SW 1271 (cell line): ENCODE data around the gene CCDC158.
"Not testable (repeated sequence)": the region's sequence is repeated elsewhere in the genome, so short reads cannot be mapped to it uniquely, and the experiment has no call there.

ENCODE experiments used
- DNase-seq, 2 experiments: peaks; one replicate each; lab custom pipeline; 2025; lab: John Stamatoyannopoulos, UW

The CCDC158 gene

DNA sequence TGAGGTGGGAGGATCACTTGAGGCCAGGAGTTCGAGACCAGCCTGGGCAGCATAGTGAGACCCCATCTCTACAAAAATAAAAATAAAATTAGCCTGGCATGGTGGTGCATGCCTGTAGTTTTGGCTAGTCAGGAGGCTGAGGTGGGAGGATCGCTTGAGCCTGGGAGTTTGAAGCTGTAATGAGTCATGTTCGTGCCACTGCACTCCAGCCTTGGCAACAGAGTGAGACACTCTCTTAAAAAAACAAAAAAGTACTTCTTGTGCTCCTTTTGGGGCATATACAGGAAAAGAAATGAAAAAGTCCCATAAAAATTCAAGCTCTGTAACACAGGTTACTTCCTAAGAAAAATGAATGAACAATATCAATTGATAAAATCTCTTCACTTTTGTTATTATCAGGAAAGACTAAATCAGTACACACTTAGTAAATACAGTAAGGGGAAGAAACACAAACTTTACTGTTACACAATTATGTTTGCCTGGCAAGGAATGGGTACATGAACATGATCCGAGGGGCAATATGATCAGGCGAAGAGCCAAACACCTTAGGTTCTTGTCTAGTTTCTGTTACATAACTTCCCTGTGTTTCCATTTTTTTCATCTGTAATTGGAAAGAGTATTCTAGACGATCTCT, 46.9 kb downstream of the CCDC158 start:
- DNase-seq = peak in 1 of 2 experiments; percentile 2

DNA sequence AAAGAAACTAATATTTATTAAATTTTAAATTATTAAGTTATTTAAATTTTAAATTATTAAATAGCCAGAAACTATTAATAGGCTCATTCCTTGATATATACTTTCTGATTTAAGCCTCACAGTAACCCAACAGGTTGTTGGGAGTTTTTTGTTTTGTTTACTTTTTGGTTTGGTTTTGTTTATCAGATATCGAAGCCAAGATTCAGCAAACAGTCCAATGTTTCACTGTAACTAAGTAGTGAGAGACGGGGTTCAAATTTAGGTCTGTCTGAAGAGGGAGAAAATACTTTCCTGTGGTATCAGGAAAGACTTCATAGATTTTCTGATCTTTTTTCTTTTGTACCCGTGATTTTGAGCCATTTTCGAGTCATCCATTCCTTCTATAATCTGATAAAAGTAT, 54.2 kb downstream of the CCDC158 start:
- no peak for DNase-seq

DNA sequence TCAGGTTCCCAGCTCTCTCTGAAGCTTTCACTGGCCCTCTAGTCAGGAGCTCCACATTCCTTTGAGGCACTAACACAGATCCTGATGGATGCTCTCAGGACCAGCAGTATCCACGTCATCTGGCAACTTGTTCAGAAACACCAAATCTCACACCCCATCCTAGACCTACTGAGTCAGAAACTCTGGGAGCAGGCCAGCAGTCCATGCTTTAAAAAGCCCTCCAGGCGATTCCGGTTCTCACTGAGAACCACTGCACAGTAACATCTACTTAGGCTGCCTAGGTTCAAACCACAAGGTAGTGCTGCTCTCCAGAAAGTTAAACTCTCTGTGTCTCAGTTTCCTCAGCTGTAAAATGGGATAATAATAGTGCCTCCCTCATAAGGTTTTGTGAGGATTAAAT, 55.3 kb downstream of the CCDC158 start:
- DNase-seq = no peak

DNA sequence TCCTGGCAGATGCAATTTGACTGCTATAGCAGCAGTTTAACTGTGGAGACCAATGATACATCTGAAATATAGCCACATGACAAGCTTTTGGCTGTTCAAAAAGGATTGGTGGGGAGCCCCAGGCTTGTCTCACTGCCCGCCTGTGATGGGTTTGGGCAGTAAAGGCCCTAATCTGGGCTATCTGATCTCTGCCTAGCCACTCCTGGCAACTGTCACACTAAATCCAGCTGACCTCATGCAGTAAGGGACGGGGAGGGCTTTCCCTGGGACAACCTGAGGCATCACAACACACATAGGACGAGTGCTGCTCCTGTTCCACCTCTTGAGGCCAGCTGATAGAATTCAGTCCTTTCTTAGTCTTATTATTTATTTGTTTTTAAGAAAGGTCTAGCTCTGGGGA, 56.2 kb downstream of the CCDC158 start:
- no peak for DNase-seq

DNA sequence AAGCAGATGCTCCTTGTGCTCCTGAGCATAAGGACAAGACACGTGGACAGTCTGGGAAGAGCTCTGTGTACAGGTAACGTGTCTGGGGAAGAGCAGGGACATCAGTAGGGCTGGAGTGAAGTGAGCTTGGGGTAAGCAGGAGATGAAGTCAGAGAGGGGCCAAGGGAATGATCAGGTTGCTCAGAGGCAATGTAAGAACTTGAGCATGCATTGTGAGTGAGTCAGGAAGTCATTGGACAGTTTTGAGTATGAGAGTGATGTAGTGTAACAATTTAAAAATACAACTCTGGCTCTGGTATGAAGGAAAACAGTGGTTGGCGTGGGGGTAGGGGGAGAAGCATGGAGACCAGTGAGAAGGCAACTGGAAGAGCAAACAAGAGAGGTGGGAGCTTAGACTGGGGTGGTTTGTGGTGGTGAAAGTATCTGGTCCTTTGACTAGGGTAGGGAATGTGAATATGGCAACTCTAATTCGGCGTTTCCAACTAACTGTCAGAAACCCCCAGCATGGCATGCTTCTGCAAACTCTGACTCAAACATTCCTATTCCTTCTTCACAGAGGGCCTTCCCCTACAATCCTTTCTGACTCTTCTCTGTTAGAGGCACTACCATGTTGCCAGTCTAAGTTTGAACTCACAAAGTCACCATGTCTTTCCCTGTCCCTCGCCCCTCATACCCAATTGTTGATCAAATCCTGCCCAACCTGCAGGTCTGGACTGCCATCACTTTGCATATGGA, 57.2 kb downstream of the CCDC158 start:
- no peak for DNase-seq

DNA sequence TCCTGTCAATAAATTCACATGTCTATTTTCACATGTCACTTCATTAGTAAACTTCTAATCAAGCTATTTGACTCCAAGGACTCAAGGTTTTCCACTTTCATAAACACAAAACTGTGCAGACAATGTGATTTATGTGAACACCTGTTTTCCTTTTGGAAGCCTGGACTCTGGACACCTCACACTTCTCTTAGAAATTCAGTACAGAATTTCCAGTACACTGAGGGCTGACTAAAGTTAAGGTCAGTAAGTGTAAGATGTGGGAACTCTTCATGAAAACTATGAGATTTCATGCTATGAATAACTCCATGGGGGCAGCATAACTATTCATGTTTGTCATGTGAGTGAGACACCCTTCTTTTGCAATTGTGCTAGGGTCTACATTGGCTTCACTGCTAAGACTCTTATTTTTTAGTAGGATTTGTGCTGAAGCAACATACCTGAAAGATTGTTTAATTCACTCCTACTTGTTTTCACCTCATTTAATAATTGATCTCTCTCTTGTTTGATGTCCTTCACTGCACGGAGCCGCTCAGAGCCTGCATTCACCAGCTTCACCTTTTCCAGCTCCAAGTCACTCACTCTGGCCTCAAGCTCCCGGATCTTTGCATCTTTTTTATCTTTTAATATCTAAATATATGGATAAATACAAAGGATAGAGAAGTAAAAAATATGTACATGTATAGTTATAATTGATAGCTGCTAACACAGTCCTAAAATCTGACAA, 59.1 kb downstream of the CCDC158 start:
- no peak for DNase-seq

DNA sequence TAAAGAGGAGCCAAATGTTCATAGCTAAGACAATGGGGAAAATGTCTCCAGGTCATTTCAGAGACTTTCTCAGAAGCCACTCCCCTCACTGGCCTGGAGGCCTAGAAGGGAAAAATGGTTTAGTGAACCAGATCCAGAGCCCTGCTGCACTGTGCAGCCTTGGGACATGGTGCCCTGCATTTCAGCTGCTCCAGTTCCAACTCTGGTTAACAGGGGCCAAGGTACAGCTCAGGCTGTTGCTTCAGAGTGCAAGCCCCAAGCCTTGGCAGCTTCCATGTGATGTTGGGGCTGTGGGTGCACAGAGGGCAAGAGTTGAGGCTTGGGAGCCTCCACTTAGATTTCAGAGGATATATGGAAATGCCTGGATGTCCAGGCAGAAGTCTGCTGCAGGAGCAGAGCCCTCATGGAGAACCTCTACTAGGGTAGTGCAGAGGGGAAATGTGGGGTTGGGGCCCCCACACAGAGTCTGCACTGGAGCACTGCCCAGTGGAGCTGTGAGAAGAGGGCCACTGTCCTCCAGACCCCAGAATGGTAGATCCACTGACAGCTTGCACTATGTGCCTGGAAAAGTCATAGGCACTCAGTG, 61.0 kb downstream of the CCDC158 start:
- not testable (repeated sequence) for DNase-seq

DNA sequence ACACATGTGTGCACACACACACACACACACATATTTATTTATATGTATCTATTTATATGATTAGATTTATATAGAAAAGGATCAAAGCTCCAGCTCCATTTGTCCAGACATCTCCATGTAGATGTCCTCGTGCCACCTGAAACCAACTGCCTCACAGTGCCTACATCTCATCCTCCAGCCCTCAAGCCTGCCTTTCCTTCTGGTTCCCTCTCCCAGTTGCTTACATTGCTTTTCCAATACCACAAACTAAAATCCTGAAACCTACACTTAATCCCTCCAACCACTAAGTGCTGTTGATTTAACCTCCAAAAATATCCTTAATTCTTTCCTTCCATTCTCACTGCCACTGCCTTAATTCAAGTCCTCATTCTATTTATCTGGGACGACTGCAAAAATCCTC, 63.0 kb downstream of the CCDC158 start:
- DNase-seq = no peak

DNA sequence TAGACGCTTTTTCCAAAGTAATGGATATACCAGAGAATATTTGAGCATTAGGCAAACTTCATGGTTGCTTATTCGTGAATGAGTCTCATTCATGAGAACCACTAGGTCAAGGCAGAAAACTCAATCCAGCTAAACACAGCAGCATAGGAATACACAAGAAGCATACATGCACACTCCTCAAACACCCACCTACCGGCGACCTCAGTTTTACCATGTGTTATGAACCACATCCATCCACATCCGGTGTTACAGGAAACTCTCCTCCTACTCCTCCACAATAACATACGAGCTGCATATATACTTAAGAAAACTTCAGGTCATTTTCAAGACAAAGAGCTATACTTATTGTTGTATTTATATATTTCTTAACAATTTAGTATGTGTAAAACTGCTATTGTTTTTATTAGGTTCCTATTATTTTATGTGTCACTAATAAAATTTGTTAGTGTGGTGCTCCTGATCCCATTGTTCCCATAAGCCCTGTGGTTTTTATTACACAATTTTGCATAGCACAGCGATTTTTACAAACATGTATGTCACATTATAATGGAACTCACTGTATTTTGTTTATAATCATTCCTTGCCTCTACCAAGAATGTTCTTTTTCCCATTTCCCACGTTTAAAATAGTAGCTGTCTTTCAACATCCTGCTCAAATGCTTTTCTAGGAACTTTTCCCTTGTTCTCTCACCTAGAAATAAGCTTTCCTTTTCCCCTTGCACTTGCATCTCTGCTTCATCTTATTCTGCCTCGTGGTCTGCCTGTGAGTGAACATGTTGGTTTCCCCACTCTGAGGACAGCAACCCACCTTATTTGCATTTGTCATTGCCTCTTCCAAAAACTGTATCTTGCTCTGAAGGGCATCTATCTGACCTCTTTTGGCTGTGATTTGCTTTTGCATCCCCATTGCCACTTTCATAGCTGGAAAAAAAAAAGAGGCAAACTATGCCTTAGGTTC, 66.1 kb downstream of the CCDC158 start:
- DNase-seq = no peak

DNA sequence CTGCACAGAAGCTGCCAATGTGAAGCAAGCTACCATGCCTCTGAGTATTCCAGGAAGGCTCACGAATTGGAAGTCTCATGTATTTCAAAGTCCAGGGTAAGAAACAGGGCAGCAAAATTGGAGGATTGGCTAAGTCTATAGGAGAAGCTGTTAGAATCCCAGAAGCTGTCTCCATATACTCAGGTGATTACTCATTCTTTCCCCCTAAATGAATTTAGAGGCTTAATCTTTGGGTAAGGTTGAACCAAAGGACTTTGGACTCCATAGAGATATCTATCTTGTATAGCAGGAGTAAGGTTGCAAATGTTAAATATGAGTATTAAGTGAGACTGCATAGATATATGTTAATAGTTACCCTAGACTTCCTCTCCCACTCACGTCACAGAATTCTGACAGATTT, 78.1 kb downstream of the CCDC158 start:
- no peak for DNase-seq

DNA sequence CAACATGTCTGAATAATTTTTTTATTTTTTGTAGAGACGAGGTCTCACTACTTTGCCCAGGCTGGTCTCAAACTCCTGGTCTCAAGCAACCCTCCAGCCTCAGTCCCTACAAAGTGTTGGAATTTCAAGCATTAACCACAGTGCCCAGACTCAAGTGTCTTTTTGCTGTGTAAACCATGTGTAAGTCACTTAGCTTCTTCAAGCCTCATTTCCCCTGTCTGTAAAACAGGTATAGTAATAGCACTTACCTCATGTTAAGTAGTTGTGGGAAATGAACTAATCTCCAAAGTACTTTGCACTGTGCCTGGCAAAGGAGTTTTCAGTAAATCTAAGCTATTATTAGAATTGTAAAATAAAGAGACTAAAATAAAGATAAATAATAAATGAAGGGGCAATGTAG, 78.8 kb downstream of the CCDC158 start:
- DNase-seq = no peak

DNA sequence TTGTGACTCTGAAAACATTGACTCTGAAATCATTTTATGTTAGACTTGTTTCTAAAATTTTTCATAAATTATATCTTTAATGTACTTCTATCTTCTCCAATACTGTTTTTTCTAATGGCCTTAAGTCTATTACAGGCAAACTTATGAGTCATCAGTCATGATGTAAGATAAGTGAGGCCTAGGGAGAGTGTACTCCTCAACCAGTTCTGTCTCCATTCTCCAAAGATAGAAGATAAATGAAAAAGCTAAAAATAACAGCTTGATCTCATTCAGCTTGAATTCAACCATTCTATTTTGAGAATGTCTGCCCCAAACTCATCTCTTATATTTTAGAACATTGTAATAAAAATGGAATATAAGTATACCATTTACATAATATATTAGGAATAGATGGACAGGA, 79.9 kb downstream of the CCDC158 start:
- no peak for DNase-seq

DNA sequence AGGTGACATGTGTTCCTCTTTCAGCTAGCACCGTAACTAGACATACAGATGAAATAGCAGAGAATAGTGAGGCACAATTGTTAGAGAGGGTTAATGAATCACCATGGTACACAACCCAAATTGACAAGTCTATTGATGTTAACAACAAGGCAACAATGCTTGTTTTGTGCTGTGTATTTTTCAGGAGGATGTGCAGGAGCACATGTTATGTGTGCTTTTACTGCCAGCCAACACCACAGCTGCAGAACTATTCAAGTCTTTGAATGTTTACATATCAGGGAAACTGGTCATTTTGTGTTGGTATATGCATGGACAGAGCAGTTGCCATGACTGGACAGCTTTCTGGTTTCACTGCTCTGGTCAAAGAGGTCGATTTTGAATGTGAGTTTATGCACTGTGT, 81.6 kb downstream of the CCDC158 start:
- no peak for DNase-seq

DNA sequence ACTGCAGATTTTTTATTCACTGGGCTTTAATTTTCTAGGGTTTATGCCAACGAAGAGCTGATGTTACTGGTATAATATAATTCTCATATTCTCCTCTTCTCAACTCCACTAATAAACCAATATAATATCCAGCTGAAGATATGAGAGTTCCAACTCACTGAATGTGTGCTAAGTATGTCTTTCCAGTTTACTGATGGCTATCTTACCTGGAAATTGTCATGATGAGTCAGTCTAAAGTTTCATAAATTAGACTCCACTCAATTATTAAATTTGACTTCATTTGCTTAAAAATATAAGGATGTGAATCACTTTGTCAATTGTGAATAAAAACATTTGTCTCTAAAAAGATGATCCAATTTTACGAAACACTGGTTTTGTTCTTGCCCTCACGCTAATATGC, 86.1 kb downstream of the CCDC158 start:
- DNase-seq = no peak

DNA sequence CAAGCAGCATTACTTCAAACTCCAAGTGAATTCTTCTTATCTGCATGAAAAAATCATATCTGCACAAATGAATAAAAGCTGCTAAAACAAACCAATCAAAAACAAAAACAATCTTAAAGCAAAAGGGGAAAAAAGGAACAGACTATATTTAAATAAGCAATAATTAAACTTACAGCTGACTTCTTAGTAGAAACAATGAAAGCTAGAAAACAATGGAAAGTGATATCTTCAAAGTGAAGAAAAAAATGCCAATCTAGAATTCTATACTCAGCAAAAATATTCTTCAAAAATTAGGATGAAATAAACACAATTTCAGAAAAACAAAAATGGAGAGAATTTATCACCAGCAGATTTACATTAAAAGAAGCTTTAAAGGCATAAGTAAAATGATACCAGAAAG, 94.4 kb downstream of the CCDC158 start:
- DNase-seq = no peak

DNA sequence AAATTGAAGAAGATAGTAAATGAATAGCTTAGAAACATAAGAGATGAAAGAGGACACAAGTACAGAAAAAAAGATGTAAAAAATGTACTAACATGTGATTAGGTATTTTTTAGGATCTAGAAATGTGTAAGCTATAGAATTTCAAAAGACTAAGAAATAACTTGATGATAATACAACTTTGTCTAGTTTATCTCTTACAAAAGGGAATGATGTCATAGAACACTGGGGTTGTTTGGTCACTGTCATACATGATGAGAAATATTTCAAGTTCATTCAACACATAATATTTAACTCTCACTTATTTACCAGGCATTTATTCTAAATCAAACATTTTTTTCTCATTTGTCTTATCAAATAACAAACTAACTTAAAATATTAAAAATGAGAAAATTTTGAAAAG, 95.9 kb downstream of the CCDC158 start:
- no peak for DNase-seq

DNA sequence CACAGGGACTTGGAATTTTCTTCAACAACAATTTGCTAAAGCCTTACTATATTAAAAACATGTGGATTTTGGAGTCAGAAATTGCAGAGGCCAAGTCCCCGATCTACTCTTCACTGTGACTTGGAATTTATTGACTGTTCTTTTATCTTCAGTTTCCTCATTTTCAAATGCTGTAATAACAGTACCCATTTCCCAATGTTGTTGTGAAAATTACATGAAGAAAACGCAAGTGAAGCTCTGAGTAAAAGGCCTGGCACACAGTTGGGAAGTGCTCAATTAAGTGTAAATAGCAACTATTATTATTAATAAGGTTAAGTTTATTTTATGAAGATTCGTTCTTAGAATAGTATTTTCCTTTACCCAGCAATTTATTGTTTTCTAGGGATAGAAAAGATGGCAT, 98.7 kb downstream of the CCDC158 start:
- DNase-seq = no peak

DNA sequence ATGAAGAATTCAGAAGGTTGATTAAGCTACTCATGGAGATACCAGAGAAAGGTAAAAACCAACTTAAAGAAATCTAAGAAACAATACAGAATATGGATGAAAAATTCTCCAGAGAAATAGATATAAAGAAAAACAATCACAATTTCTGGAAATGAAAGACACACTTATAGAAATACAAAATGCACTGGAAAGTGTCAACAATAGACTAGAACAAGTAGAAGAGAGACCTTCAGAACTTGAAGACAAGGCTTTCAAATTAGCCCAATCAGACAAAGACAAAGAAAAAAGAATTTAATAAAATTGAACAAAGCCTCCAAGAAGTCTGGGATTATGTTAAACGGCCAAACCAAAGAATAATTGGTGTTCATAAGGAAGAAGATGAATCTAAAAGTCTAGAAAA, 104.8 kb downstream of the CCDC158 start:
- no peak for DNase-seq

DNA sequence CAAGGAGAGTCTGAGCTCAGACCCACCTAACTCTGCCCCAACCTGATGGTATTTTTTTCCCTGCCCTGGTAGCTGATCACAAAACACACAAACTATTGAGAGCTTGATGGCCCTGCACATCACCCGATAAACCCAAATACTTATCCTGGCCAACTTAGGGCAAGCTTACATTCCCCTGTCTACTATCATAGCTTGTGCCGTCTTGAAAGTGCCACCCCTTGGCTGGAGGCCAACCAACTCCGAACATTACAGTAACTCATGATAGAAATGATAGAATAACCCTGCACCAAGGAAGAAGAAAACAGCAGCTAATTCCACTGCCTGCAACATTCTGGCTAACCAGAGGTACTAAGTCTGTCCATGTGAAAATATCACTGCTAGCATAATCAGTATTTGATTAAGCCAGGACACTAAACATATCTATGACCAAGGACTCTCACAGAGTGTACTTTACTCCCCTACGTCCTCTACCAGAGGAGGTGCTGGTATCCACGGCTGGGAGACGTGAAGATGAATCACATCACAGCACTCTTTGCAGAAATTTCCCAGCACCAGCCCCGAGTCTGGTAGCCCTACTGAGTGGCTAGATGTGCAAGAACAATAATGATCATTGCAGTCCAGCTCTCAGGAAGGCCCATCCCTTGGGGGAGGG, 105.5 kb downstream of the CCDC158 start:
- DNase-seq = no peak

DNA sequence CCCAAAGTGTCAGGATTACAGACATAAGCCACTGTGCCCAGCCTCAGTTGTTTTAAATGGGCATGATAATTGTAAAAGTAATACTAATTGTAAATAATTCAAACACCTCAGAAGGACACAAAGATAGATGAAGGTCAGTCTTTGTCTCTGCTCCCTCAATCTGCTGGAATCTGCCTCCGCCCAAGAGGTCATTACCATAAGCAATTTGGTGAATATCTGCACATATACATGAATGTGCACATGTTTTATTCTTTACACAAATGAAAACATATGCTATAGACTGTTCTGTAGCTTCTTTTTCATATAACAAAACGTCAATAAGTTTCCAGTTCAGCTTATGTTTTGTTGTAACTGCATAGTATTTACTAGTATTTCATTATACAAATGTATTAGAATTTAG, 107.4 kb downstream of the CCDC158 start:
- no peak for DNase-seq

DNA sequence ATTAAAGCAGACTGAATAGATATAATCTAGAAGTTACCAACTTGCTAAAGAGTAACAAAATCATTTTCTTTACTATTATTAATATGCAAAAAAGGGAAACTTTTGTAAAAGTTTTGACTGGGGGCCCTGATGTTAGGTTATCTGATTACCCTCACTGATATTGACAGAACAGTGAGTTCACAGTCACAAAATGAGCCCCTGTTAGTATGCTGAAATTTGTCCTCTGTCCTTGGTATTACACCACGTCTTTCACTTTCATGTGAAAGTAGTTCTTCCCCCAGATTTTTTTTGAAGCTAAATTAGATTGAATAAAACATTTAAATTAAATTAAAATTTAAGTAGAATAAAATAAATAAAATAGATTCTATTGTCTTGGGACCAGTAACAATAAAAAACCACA, 108.5 kb downstream of the CCDC158 start:
- DNase-seq = no peak
